ENCODE results near the gene SH3BP1. TPM values are rescaled to one million over a fixed set of nuclear protein-coding genes. Genes with fewer than 3 reads are reported as not detected.

Gene SH3BP1
- total and polyA plus RNA-seq, 2 of the 8 experiments (the other 6 are each of a cell fraction or from before 2014, with no cell fraction given), result 23.9 to 40.3 TPM

GRCh38 chr22:37629928-37630327 lies 9.5 kb upstream of the SH3BP1 start:
- H2AK5ac ChIP-seq (ENCODE audit: low read depth, low read length), result no peak overlapping the region
- H4K8ac ChIP-seq (ENCODE audit: extremely low read depth, insufficient read depth, low read length), result no peak overlapping the region
- no peak overlapping the region for H3K4me3 ChIP-seq (ENCODE audit: extremely low read depth in 1 of 4, insufficient read depth in 2 of 4, low read depth in 3 of 4, low read length in 4 of 4)
- FAIRE-seq (no peak), DNase-seq (ENCODE audit: low read depth in 1 of 2, low spot score in 2 of 2) (no peak)
- 87% methylated on average over 8 of the region's 10 CpGs; no CpG with 5 or more reads in 1 of the 2 experiments for WGBS, 2 experiments (ENCODE audit: extremely low coverage in 1 of 2, insufficient coverage in 1 of 2, insufficient read length in 1 of 2, insufficient replicate concordance in 2 of 2, low coverage in 1 of 2, low lambda C conversion rate in 2 of 2, missing lambda C conversion rate in 1 of 2)
- H2BK5ac ChIP-seq (ENCODE audit: low read depth, low read length), result no peak overlapping the region
- no peaks in the 10 kb centered on the region for H3K9me3 ChIP-seq (ENCODE audit: insufficient read depth in 2 of 2, low read depth in 1 of 2, low read length in 1 of 2)
- H3K79me1 ChIP-seq (ENCODE audit: low read depth, low read length), result 0 out of 2 replicates have a peak, but pooled peaks cover under 1% of the 10 kb centered on the region
- no peak overlapping the region for H2BK15ac ChIP-seq (ENCODE audit: low read length)
- H3K36me3 ChIP-seq (ENCODE audit: control insufficient read depth in 2 of 4, insufficient read depth in 4 of 4, low read length in 3 of 4), result peaks cover 0 to 6% (median 2%) of the 10 kb centered on the region in 4 experiments; a peak in 3 of 8 replicates
- no peak overlapping the region for H3K18ac ChIP-seq (ENCODE audit: extremely low read depth, low read length)
- no peak overlapping the region for H3K4ac ChIP-seq (replicated peaks; ENCODE audit: insufficient read length, low read depth, low read length)
- H3K23ac ChIP-seq (ENCODE audit: insufficient read length), result no peak overlapping the region
- ChIA-PET CTCF (ENCODE audit: partially characterized antibody) (interaction anchor here (1.0 to 11.1 kb wide), 5 partner anchors 8 to 763 kb away, joined by 4 to 140 read pairs (median 9); no protein-coding TSS in a partner anchor), POLR2A (ENCODE audit: partially characterized antibody) (interaction anchor here (0.8 to 1.8 kb wide), 5 partner anchors 8 to 47 kb away, joined by 3 to 7 read pairs (median 4); partner anchors contain the start of gene GGA1)
- H3K9ac ChIP-seq (replicated peaks in 1 of 4; ENCODE audit: extremely low read depth in 1 of 4, low read depth in 3 of 4, low read length in 3 of 4), result no peak overlapping the region
- H2BK20ac ChIP-seq (ENCODE audit: low read length), result no peak overlapping the region
- no peak overlapping the region for H3K4me2 ChIP-seq (ENCODE audit: insufficient read depth in 1 of 2, low read depth in 2 of 2, low read length in 2 of 2)
- peaks cover 0 to 2% of the 10 kb centered on the region in 2 experiments for H4K20me1 ChIP-seq (replicated peaks in 1 of 2; ENCODE audit: control insufficient read depth in 1 of 2, insufficient read depth in 2 of 2, low read length in 2 of 2)
- no peak overlapping the region for H4K5ac ChIP-seq (ENCODE audit: insufficient read length, low read depth, low read length)
- no peak overlapping the region for H2BK12ac ChIP-seq (ENCODE audit: low read depth, low read length)
- no peak overlapping the region for H3K14ac ChIP-seq (ENCODE audit: insufficient read length)
- no peak overlapping the region for H3K27ac ChIP-seq (ENCODE audit: low read depth, low read length)
- no peaks in the 10 kb centered on the region for H3K23me2 ChIP-seq (ENCODE audit: low read depth, low read length)
- H2BK120ac ChIP-seq (replicated peaks; ENCODE audit: low read depth, low read length), result no peak overlapping the region
- H3K79me2 ChIP-seq (ENCODE audit: control insufficient read depth in 1 of 2, insufficient read depth in 2 of 2, low read length in 2 of 2), result no peaks in the 10 kb centered on the region
- H2AFZ ChIP-seq (ENCODE audit: low read length), result no peak overlapping the region
- peaks cover 5 to 21% (median 16%) of the 10 kb centered on the region in 4 experiments for H3K4me1 ChIP-seq (replicated peaks in 1 of 4; ENCODE audit: control insufficient read depth in 3 of 4, insufficient read depth in 4 of 4, low read length in 3 of 4)
- no peaks in the 10 kb centered on the region for H3K27me3 ChIP-seq (replicated peaks in 1 of 4; ENCODE audit: control insufficient read depth in 3 of 4, extremely low read depth in 1 of 4, insufficient read depth in 3 of 4, low read length in 3 of 4)
- no peak overlapping the region for H4K91ac ChIP-seq (replicated peaks; ENCODE audit: insufficient read length, low read length)
- H3K56ac ChIP-seq (replicated peaks; ENCODE audit: insufficient read length, low read depth, low read length), result no peak overlapping the region
- TF ChIP-seq SP1 (IDR thresholded peaks at IDR 0.05; ENCODE audit: low read depth, low read length), result no peak
- TF ChIP-seq RXRA (IDR thresholded peaks at IDR 0.05; ENCODE audit: insufficient read depth, low read depth, low read length), result no peak
- TF ChIP-seq CBX8 (IDR thresholded peaks at IDR 0.05; ENCODE audit: borderline replicate concordance, low read depth, low read length), result no peak
- no peak for TF ChIP-seq E2F6 (IDR thresholded peaks at IDR 0.05)
- no peak for TF ChIP-seq RFX5 (IDR thresholded peaks at IDR 0.05; ENCODE audit: borderline replicate concordance, low read depth, low read length)
- TF ChIP-seq PHF8 (conservative IDR thresholded peaks at IDR 0.05; ENCODE audit: low read depth, low read length), result no peak
- TF ChIP-seq EGR1 (IDR thresholded peaks at IDR 0.05; ENCODE audit: borderline replicate concordance, low read depth, low read length), result no peak
- no peak for TF ChIP-seq USF2 (IDR thresholded peaks at IDR 0.05; ENCODE audit: low read length)
- no peak for TF ChIP-seq ZNF274 (IDR thresholded peaks at IDR 0.05; ENCODE audit: borderline replicate concordance, extremely low read depth, low read length)
- no peak for TF ChIP-seq HDAC6 (IDR thresholded peaks at IDR 0.05; ENCODE audit: low read depth, low read length)
- no peak for TF ChIP-seq POU5F1 (IDR thresholded peaks at IDR 0.05; ENCODE audit: low read depth, low read length)
- no peak for TF ChIP-seq SIX5 (IDR thresholded peaks at IDR 0.05; ENCODE audit: low read depth, low read length)
- TF ChIP-seq TAF1 (IDR thresholded peaks at IDR 0.05; ENCODE audit: low read depth, low read length), result no peak

All from H1 (cell line).